OCI-M1 (cell line): ENCODE results near the gene ITSN2.
A peak's percentile ranks its signal among the peaks of the same experiment; 100 is the strongest.
"Not testable (repeated sequence)": the region's sequence is repeated elsewhere in the genome, so short reads cannot be mapped to it uniquely, and the experiment has no call there.

Source experiments
- DNase-seq: peaks from one replicate; lab custom pipeline; 2025; lab: John Stamatoyannopoulos, UW

ITSN2 gene

GRCh38 chr2:24363301-24363700 lies 3.0 kb upstream of the ITSN2 start:
- no peak for DNase-seq

DNA sequence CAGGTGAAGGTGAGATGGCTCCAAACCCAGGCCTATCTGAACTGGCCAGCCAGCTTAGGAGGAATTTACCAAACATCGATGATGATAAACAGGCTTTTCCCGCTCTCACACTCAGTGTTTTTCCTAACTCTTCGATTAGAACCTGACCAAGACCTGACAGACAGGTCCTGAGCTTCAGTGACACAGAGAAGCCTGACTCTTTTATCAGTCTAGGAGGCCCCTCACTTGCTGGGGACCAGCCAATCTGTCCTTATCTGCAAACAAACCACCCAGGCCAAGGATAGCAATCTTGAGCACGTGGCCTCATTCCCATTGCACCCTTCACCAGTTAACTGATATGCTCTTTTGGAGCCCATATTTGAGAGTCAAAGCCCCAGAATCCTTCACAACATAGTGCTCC lies 1.9 kb upstream of the ITSN2 start:
- no peak for DNase-seq

- DNase-seq = no peak
Observed at GRCh38 chr2:24360963-24361330, 611 bp upstream of the ITSN2 start.

GRCh38 chr2:24359129-24360049 lies 947 bp downstream of the ITSN2 start:
- peak; percentile 51 for DNase-seq

GRCh38 chr2:24357767-24358166 lies 2.6 kb downstream of the ITSN2 start:
- not testable (repeated sequence) for DNase-seq

- DNase-seq = not testable (repeated sequence)
Observed at GRCh38 chr2:24357115-24357514, 3.2 kb downstream of the ITSN2 start.

- peak; percentile 65 for DNase-seq
Observed at GRCh38 chr2:24354957-24355356, 5.4 kb downstream of the ITSN2 start.

GRCh38 chr2:24354395-24354794 lies 5.9 kb downstream of the ITSN2 start:
- peak; percentile 54 for DNase-seq

DNA sequence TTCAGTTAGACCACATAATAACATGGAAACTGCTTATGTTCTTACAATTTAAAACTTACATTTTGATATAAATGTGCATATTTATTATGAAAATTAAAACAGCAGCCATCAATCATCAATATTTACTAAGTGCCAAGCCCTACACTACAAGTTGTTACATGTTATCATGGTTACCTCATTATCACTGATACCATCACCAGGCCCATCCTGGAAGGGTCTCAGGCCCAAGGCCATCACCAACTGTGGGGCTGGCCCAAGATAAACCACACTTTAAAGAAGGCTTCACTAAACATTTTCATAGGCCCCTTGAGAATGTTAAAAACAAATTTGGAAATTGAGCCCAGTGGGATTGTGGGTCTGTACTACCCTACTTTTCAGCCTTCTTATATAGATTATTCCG lies 6.4 kb downstream of the ITSN2 start:
- DNase-seq = peak; percentile 46

DNA sequence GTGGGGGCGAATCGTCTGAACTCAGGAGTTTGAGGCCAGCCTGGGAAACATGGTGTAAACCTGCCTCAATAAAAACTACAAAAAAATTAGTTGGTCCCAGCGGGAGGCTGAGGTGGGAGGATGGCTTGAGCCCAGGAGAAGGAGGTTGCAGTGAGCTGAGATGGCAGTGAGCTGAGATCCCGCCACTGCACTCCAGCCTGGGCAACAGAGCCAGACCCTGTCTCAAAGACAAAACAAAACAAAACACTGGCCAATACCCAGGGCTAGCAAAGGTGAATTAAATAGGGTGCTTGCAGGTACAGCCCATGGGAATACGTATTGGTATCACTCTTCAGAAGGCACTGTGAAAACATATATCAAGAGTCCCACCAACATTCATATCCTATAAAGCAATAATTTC lies 7.0 kb downstream of the ITSN2 start:
- DNase-seq = no peak

- no peak for DNase-seq
Observed at GRCh38 chr2:24352664-24353063, 7.7 kb downstream of the ITSN2 start.

DNA sequence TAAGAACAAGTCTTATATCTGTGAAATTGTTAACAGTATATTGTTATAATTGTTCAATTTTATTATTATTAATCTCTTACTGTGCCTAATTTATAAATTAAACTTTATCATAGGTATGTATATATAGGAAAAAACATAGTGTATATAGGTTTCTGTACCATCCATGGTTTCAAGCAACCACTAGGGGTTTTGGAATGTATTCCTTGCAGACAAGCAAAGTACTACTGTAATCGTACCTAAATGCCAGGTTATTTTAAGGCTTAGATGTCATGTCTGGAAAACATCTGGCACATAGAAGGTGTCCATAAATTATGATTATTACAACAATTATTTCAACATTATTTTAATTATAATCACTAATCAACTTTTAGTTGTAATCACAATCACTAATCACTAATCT lies 8.4 kb downstream of the ITSN2 start:
- DNase-seq = peak; percentile 40

GRCh38 chr2:24351627-24351938 lies 8.8 kb downstream of the ITSN2 start:
- DNase-seq = no peak

DNA sequence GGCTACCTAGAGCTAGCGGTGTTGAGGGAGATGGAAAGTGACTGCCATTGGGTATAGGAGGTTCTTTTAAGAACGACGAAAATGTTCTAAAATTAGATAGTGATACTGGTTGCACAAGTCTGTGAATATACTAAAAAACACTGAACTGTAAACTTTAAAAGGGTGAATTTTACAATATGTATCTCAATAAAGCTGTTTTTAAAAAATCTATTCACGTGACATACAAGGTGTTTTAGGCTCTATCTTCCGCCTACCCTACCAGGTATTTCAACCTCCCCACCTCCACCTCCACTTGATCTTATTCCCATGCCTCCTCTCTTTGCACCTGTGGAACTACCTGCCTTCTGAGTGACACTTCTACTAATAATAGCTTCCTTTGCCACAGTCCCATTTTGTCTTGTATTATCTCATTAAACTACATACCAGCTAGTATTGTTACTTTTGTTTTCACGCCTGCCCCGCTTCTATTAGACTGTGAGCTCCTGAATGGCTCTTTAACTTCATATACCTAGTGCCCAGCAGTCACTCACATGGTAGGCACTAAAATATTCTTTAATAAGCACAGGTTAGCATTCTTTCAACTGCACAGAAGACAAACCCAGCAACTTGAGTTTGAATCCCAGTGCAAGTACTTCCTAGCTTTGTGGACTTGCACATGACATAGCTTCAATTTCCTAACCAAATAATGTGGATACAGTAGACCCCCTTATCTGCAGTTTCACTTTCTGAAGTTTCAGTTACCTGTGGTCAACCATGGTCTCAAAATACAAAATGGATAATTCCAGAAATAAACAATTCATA lies 9.3 kb downstream of the ITSN2 start:
- DNase-seq = peak; percentile 40

- no peak for DNase-seq
Observed at GRCh38 chr2:24349097-24349496, 11.2 kb downstream of the ITSN2 start.

DNA sequence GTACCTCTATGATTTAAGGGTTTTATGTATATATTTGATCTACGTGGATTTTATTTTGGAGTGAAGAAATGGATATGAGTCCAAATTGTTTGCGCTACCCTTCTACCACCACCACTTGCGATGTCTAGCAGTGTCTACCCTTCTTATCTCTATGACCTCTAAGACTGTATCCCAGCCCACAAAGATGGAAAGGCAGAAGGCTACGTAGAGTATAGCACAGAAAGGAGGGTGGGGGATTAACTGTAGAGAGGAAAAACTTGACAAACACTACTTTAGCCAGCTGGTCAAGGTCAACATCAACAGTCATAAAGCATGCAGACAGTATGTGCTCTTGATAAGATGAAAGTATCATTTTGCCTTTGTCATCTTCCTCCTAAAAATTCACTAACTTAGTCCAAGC lies 14.4 kb downstream of the ITSN2 start:
- DNase-seq = peak; percentile 33

- peak; percentile 33 for DNase-seq
Observed at GRCh38 chr2:24343225-24343882, 17.0 kb downstream of the ITSN2 start.

GRCh38 chr2:24342110-24342910 lies 18.0 kb downstream of the ITSN2 start:
- no peak for DNase-seq

- no peak for DNase-seq
Observed at GRCh38 chr2:24339856-24340262, 20.5 kb downstream of the ITSN2 start.

GRCh38 chr2:24339098-24339497 lies 21.2 kb downstream of the ITSN2 start:
- not testable (repeated sequence) for DNase-seq

DNA sequence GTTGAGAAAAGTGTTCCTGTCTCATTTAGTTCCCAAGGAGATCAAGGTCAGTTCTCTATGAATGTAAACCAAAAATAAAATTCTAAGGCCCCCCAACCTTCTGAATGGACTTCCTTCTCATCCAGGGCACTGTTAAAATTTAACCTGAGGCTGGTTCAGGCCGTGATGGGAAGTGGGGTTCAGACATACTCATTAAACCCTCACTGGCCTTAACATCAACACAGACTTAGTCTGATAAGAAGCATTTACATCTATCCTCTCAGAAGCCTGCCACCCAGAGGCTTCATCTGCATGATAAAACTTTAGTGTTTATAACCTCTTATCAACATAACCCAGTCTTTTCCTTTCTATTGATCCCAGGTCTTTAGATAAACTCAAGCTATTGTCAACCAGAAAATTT lies 22.4 kb downstream of the ITSN2 start:
- peak; percentile 59 for DNase-seq

- no peak for DNase-seq
Observed at GRCh38 chr2:24336811-24337210, 23.5 kb downstream of the ITSN2 start.
